GM18511 (cell line): ENCODE data around the gene KRT36.

Experiments used
- ATAC-seq: cut with Tn5 transposase; IDR thresholded peaks from one replicate; pipeline ENCODE4 v1.9.1; 2021; ENCODE audit warnings: mild to moderate bottlenecking, moderate library complexity; ENCODE audit not compliant: unreplicated experiment

The KRT36 gene

DNA sequence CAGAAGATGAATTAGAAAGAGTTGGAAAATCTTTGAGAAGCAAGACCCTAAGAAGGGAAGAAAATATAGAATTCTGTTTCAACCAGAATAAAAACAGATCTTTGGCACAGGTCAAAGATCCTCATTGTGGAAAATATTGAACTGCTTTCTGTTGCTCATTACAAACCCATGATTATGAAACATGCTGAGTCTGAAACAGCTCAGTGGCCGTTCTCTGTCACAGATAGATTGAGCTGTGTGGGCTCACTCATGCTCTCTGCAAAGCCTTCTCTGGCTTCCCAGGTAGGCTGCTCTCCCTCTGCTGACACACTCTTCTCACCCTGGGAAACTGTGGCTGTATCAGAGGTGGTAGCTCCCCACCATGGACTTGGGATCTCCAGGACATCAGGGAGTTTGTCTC is 45.5 kb downstream of the KRT36 start:
- no peak for ATAC-seq

DNA sequence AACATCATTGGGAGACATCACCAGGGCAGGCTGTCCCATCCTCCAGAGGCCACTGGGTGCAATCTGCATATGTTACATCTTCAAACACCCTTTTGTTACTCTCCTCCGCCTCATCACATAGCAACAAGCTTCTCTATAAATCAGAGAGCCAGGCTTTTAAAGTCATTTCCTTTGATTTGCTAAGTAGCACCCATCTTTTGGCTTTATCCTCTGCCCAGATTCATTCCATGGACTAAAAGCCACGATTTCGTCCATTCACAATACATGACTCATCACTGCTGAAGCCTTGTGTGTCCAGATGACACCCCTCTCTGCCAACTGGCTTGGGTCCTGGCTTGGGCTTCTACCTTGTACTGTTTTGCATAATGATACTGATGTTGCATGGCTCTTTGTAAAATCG is 47.0 kb downstream of the KRT36 start:
- ATAC-seq, result no peak

DNA sequence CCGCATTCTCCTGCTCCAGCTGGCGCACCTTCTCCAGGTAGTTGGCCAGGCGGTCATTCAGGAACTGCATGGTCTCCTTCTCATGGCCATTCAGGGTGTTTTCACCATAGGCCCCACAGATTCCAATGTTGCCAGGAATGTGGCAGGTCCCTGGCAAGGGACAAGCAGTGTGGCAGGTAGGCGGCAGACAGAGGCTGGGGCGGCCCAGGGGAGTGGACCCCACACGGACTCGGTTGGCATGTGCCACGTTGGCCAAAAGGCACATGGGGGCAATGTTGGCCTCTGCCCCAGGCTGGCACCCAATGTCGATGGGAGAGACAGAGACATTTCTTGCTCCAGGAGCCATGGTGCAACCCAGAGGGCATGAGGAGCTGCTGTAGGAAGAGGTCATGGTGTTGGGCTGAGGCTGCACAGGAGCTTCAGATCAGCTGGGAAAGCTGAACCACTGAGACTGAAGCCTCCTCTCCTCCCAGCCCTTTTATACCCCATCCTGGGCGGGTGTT is 49.1 kb downstream of the KRT36 start, which contains the start of gene KRT38:
TSS of gene KRT38 (minus strand) at position 453 of the 503 bp plus-strand sequence. CDS start at position 391, 62 bp downstream.
- no peak for ATAC-seq

DNA sequence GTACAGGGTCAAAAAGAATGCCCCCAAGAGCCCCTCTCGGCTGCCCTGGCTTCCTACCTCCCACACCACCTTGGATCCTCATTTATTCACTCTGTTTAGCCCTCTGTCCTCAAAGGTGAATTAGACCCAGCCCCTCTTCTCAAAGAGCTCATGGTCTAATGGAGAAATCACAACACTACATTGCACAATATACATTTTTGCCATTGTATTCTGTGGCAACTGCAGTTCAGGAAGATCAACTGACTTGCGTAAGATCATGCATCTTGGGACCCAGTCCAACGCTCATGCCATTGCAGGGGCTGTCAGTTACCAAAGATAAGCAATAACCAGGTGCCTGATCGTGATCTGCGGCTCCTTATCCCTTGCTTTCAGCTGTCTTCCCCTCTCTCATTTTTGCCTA is 50.3 kb downstream of the KRT36 start:
- no peak for ATAC-seq

DNA sequence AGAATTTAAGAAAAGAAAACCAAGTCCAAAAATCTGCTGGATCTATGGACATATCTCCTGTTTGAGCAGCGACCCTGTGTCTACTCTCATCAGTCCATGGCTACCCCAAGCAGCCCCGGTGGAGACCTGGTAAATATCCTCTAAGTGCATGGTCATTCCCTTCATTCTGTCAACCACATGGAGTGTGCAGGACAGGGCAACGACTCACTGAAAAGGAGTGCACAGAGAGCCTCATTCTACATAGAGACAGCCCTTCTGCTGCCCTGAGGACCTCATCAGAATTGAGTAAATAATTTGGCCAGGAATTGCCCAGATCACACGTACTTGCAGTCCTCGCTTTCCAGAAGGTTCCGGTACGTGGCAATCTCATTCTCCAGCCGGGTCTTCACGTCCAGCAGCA is 51.9 kb downstream of the KRT36 start:
- no peak for ATAC-seq

DNA sequence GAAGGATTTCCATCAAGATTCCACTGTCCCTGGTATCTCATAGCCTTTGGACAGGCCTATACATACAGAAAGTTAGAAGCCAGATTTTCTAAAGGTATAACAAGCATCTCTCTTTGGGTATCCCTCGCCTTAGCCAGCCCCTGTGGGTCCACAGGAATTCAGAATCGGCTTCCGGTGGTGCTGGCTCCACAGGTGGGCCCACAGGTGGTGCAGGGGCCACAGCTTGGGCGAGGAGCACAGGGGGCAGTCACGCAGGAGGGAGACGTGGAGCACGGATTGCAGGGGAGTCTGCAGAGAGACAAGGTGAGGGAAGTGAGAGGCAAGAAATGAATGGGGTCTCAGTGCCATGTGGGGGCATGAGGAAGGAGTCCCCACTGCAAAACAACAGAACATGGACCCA is 52.5 kb downstream of the KRT36 start:
- ATAC-seq, result no peak
